Neural cell (in vitro differentiated cells): ENCODE results near the gene ZNF562. TPM values are rescaled to one million over a fixed set of nuclear protein-coding genes. Genes with fewer than 3 reads are reported as not detected.
"Not testable (repeated sequence)": the region's sequence is repeated elsewhere in the genome, so short reads cannot be mapped to it uniquely, and the experiment has no call there.

Experiments used
- H2AFZ ChIP-seq: fragments of 200-600, 300-800 bp; sonication (generic), shearing (Covaris generic); 2 replicates; pipeline ENCODE4 v1.6.0; 2014; ENCODE audit warnings: low read depth, mild to moderate bottlenecking, antibody characterized with exemption, low read length, moderate library complexity
- H3F3A ChIP-seq: fragments of 200-600 bp; shearing (Covaris generic); 2 replicates; pipeline ENCODE4 v1.6.1; 2016; ENCODE audit warnings: mild to moderate bottlenecking, moderate library complexity, mixed read lengths, antibody characterized with exemption, low read length; ENCODE audit not compliant: insufficient read depth, poor library complexity, severe bottlenecking
- H3K27ac ChIP-seq: fragments of 200-600, 300-800 bp; sonication (generic), shearing (Covaris generic); 2 replicates; pipeline ENCODE4 v1.5.1; 2014; ENCODE audit warnings: mild to moderate bottlenecking, low read length, moderate library complexity
- H3K27me3 ChIP-seq: fragments of 300-800, 200-600 bp; sonication (generic), shearing (Covaris generic); 2 replicates; pipeline ENCODE4 v1.6.0; 2014; ENCODE audit warnings: mild to moderate bottlenecking, low read depth, low read length, moderate library complexity; ENCODE audit not compliant: insufficient read depth
- H3K36me3 ChIP-seq: fragments of 300-800, 200-600 bp; sonication (generic), shearing (Covaris generic); 2 replicates; pipeline ENCODE4 v1.5.1; 2014; ENCODE audit warnings: mild to moderate bottlenecking, antibody characterized with exemption, low read length, moderate library complexity; ENCODE audit not compliant: insufficient read depth
- H3K4me2 ChIP-seq: fragments of 300-800, 200-600 bp; sonication (generic), shearing (Covaris generic); 2 replicates; pipeline ENCODE4 v1.6.0; 2014; ENCODE audit warnings: mild to moderate bottlenecking, low read length
- H3K4me3 ChIP-seq: fragments of 300-800, 200-600 bp; sonication (generic), shearing (Covaris generic); 2 replicates; pipeline ENCODE4 v1.5.1; 2014; ENCODE audit warnings: mild to moderate bottlenecking, low read length, moderate library complexity
- H3K79me2 ChIP-seq: fragments of 200-600 bp; shearing (Covaris generic); replicated peaks from 2 replicates; pipeline ENCODE4 v1.6.0; 2014; ENCODE audit warnings: mild to moderate bottlenecking, low read length, moderate library complexity; ENCODE audit not compliant: insufficient read depth
- H3K9ac ChIP-seq: fragments of 300-800, 200-600 bp; sonication (generic), shearing (Covaris generic); 2 replicates; pipeline ENCODE4 v1.6.1; 2016; ENCODE audit warnings: mild to moderate bottlenecking, low read length, mixed read lengths
- H3K9me2 ChIP-seq: fragments of 200-600 bp; shearing (Covaris generic); 2 replicates; pipeline ENCODE4 v1.6.1; 2016; ENCODE audit warnings: mild to moderate bottlenecking, low read length, mixed read lengths; ENCODE audit not compliant: insufficient read depth
- H3K9me3 ChIP-seq: fragments of 200-600, 300-800 bp; sonication (generic), shearing (Covaris generic); 2 replicates; pipeline ENCODE4 v1.6.1; 2016; ENCODE audit warnings: mild to moderate bottlenecking, mixed run types, low read length, moderate library complexity, mixed read lengths
- H4K20me1 ChIP-seq: fragments of 200-600 bp; shearing (Covaris generic); 2 replicates; pipeline ENCODE4 v1.6.1; 2016; ENCODE audit warnings: mild to moderate bottlenecking, mixed run types; ENCODE audit not compliant: insufficient read depth
- EP300 ChIP-seq: fragments of 450-650 bp; conservative IDR thresholded peaks from 2 replicates; pipeline ENCODE4 v1.6.1; 2014; ENCODE audit warnings: antibody characterized with exemption, mild to moderate bottlenecking, moderate library complexity; ENCODE audit not compliant: poor library complexity, severe bottlenecking
- EZH2 ChIP-seq: fragments of 200-600, 300-800 bp; shearing (Covaris generic), sonication (generic); IDR thresholded peaks from 2 replicates; pipeline ENCODE4 v1.6.1; 2014; ENCODE audit warnings: antibody characterized with exemption, low read length, borderline replicate concordance, mild to moderate bottlenecking; ENCODE audit not compliant: insufficient read depth, poor library complexity, severe bottlenecking
- MXI1 ChIP-seq: fragments of 450-650 bp; conservative IDR thresholded peaks from 2 replicates; pipeline ENCODE4 v1.6.1; 2014; ENCODE audit warnings: antibody characterized with exemption, mild to moderate bottlenecking; ENCODE audit not compliant: poor library complexity, severe bottlenecking
- POLR2AphosphoS5 ChIP-seq: IDR thresholded peaks from 2 replicates; pipeline ENCODE4 v1.6.1; 2012
- RAD21 ChIP-seq: fragments of 450-650 bp; conservative IDR thresholded peaks from 2 replicates; pipeline ENCODE4 v1.6.1; 2014; ENCODE audit warnings: antibody characterized with exemption, mild to moderate bottlenecking, moderate library complexity
- REST ChIP-seq: IDR thresholded peaks from 2 replicates; pipeline ENCODE4 v1.6.1; 2012; ENCODE audit warnings: borderline replicate concordance
- SMC3 ChIP-seq: fragments of 450-650 bp; conservative IDR thresholded peaks from 2 replicates; pipeline ENCODE4 v1.6.1; 2014; ENCODE audit warnings: antibody characterized with exemption, mild to moderate bottlenecking, moderate library complexity; ENCODE audit not compliant: poor library complexity
- TAF1 ChIP-seq: IDR thresholded peaks from 2 replicates; pipeline ENCODE4 v1.6.1; 2012; ENCODE audit warnings: low read depth
- polyA plus RNA-seq: library from polyadenylated mRNA; depleted of rRNA; stranded (reverse); fragments of >200 nt; gene quantifications from 2 replicates; pipeline ENCODE4 v1.2.3, GENCODE V29; 2014
- TF ChIP-seq, protein P1 (sequence below): fragments of 450-650 bp; IDR thresholded peaks from 2 replicates; pipeline ENCODE4 v1.5.1; 2014; ENCODE audit warnings: antibody characterized with exemption, mild to moderate bottlenecking, moderate library complexity; ENCODE audit not compliant: poor library complexity, severe bottlenecking

The ZNF562 gene
- polyA plus RNA-seq, 1 donor from 2014 or later = 0.01 TPM

- Histone ChIP-seq H3K27ac (no peak overlapping the region), H3K9ac (no peak overlapping the region), H3K9me2 (no peaks in the 10 kb centered on the region), H3K27me3 (no peaks in the 10 kb centered on the region), H3K9me3 (peaks cover 5% of the 10 kb centered on the region), H4K20me1 (no peaks in the 10 kb centered on the region), H3F3A (no peaks in the 10 kb centered on the region), H3K79me2 (no peaks in the 10 kb centered on the region), H2AFZ (no peak overlapping the region), H3K36me3 (no peaks in the 10 kb centered on the region), H3K4me3 (no peak overlapping the region), H3K4me2 (no peak overlapping the region)
- TF ChIP-seq EP300 = no peak
- TF ChIP-seq SMC3 = no peak
- no peak for TF ChIP-seq RAD21
- TF ChIP-seq MXI1 = no peak
- TF ChIP-seq POLR2AphosphoS5 = no peak
- TF ChIP-seq, protein P1, sequence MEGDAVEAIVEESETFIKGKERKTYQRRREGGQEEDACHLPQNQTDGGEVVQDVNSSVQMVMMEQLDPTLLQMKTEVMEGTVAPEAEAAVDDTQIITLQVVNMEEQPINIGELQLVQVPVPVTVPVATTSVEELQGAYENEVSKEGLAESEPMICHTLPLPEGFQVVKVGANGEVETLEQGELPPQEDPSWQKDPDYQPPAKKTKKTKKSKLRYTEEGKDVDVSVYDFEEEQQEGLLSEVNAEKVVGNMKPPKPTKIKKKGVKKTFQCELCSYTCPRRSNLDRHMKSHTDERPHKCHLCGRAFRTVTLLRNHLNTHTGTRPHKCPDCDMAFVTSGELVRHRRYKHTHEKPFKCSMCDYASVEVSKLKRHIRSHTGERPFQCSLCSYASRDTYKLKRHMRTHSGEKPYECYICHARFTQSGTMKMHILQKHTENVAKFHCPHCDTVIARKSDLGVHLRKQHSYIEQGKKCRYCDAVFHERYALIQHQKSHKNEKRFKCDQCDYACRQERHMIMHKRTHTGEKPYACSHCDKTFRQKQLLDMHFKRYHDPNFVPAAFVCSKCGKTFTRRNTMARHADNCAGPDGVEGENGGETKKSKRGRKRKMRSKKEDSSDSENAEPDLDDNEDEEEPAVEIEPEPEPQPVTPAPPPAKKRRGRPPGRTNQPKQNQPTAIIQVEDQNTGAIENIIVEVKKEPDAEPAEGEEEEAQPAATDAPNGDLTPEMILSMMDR = no peak
- TF ChIP-seq TAF1 = no peak
- no peak for TF ChIP-seq REST
- no peak for TF ChIP-seq EZH2
Observed at GRCh38 chr19:9667898-9668297, 7.0 kb downstream of the ZNF562 start.

- Histone ChIP-seq H4K20me1 (no peaks in the 10 kb centered on the region), H3K36me3 (no peaks in the 10 kb centered on the region), H3K9me3 (no peaks in the 10 kb centered on the region), H2AFZ (no peak overlapping the region), H3F3A (no peaks in the 10 kb centered on the region), H3K4me2 (no peak overlapping the region), H3K79me2 (no peaks in the 10 kb centered on the region), H3K27ac (no peak overlapping the region), H3K9me2 (no peaks in the 10 kb centered on the region), H3K4me3 (no peak overlapping the region), H3K9ac (no peak overlapping the region), H3K27me3 (no peaks in the 10 kb centered on the region)
- TF ChIP-seq MXI1 (no peak), SMC3 (no peak)
Observed at GRCh38 chr19:9658769-9659168, 16.1 kb downstream of the ZNF562 start.

DNA sequence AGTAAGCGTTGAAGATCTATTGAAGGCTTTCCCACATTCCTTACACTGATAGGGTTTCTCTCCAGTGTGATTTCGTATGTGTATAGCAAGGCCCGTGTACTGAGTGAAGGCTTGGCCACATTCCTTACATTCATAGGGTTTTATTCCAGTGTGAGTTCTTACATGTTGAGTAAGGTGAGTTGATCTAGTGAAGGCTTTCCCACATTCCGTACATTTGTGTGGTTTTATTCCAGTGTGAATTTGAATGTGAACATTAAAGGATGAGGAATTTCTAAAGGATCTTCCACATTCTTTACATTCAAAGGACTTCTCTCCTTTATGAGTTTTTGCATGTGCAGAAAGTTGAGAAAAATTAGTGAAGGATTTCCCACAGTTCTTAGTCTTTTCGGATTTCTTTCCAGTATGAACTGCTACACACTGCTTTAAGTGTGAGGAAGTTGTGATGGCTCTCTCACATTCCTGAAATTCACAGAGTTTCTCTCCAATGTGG is 21.8 kb downstream of the ZNF562 start:
- H3K36me3 ChIP-seq, H2AFZ ChIP-seq, H3K9me2 ChIP-seq, H3K27me3 ChIP-seq, H3K79me2 ChIP-seq, H3K9me3 ChIP-seq, H3K9ac ChIP-seq, H4K20me1 ChIP-seq, H3K27ac ChIP-seq, H3K4me3 ChIP-seq, H3K4me2 ChIP-seq, H3F3A ChIP-seq: not testable (repeated sequence)

DNA sequence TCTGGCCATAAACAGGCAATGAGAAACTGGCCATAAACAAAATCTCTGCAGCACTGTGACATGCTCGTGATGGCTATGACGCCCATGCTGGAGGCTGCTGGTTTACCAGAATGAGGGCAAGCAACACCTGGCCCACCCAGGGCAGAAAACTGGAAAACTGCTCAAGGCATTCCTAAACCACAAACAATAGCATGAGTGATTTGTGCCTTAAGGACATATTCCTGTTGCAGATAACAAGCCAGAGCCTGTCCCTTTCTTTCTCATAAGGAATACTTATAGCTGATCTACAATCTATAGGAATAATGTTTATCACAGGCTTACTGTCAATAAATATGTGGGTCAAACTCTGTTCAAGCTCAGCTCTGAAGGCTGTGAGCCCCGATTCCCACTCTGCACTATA is 23.4 kb downstream of the ZNF562 start:
- not testable (repeated sequence) for H3K27ac ChIP-seq, H3K4me2 ChIP-seq, H2AFZ ChIP-seq, H3K9me3 ChIP-seq, H3K9me2 ChIP-seq, H3K79me2 ChIP-seq, H3K36me3 ChIP-seq, H3K9ac ChIP-seq, H4K20me1 ChIP-seq, H3K4me3 ChIP-seq, H3F3A ChIP-seq, H3K27me3 ChIP-seq
